ENCODE measurements around the gene FLYWCH1.

Gene FLYWCH1, protein sequence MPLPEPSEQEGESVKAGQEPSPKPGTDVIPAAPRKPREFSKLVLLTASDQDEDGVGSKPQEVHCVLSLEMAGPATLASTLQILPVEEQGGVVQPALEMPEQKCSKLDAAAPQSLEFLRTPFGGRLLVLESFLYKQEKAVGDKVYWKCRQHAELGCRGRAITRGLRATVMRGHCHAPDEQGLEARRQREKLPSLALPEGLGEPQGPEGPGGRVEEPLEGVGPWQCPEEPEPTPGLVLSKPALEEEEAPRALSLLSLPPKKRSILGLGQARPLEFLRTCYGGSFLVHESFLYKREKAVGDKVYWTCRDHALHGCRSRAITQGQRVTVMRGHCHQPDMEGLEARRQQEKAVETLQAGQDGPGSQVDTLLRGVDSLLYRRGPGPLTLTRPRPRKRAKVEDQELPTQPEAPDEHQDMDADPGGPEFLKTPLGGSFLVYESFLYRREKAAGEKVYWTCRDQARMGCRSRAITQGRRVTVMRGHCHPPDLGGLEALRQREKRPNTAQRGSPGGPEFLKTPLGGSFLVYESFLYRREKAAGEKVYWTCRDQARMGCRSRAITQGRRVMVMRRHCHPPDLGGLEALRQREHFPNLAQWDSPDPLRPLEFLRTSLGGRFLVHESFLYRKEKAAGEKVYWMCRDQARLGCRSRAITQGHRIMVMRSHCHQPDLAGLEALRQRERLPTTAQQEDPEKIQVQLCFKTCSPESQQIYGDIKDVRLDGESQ

DNA sequence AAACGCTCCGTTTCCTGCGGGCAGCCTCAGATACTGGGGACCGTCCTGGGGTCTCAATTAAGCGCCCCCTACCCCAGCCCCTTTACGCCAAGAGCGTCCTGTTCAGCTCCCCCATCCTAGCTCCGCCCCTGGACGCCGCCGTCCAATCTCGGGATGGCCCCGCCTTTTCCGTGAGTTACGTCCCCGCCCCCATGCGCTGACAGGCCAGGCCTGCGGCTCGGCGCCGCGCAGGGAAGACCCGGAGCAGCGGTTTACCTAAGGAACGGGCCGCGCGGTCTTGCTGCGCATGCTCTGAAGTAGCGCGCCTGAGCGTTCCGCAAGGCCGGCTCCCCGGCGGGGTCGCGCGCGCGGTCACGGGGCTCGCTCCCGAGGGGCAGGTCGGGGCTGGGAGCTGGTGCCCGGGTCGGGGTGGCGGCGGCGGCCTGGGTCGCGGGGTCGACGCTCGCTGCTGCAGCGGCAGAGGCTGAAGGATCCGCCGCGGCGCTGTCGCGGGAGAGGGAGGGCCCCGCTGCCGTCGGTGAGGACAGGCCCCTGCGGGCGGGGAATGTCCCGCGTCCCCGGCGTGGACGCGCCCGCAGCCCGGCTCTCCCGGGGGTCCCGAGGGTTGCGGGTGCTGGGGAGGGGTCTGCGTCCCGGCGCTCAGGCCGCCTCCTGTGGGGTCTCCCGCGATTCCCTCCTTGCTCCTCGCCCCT, at the start of gene FLYWCH1:
TSS of gene FLYWCH1 (plus strand) at position 294 of the 692 bp plus-strand sequence. CDS start 17,755 bp downstream, outside the sequence.
- DNase-seq, result peak; percentile 94

DNA sequence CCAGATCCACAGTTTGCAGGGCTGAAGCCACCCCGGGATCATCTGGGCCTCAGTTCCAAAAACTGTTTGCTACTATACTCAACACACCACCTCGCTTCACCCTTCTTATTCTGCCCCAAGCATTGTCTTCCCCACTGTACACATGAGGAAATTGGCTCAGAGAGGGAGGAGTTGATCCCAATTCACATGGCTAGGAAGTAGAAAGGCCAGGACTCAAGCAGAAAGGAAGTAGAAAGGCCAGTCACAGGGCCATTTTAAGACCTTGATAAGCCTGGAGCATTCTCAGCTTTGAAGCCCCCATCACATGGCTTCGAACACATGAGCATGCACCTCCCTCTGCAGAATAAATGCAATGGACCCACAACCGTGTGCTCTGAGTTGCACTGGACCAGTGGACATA, 46.1 kb upstream of the FLYWCH1 start:
- DNase-seq, result no peak

DNA sequence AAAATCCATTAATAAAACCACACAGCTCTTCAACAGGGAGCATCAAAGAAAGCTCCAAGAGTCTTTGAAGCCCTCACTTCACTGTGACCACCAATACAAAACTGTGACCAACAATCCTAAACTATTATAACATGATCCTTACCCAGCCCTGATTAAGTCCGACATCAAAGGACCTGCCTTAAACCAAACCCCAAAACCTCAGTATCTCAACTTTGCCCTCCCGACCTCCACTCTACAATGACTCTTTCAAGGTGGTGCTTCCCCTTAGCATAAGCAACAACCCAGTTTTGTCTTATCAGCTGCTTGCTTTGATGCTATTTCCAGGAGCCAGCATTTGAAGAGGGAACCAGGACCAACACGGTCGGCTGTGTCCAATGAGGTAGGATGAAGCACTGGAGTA, 45.3 kb upstream of the FLYWCH1 start:
- no peak for DNase-seq

DNA sequence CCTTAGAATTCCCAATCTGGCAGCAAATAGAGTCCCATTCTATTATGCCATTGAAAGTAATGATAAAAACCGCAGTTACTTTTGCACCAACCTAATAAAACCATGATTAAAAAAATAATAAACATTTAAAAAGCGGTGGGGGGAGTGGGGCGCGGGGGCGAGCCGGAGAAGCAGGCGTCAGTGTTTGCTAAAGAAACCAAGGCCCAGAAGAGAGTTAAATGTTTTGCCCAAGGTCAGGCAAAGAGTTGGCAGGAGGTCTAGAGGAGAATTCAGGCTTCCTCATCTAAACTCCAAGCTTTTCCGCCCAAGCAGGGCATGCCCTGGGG, 44.1 kb upstream of the FLYWCH1 start:
- DNase-seq, result no peak

DNA sequence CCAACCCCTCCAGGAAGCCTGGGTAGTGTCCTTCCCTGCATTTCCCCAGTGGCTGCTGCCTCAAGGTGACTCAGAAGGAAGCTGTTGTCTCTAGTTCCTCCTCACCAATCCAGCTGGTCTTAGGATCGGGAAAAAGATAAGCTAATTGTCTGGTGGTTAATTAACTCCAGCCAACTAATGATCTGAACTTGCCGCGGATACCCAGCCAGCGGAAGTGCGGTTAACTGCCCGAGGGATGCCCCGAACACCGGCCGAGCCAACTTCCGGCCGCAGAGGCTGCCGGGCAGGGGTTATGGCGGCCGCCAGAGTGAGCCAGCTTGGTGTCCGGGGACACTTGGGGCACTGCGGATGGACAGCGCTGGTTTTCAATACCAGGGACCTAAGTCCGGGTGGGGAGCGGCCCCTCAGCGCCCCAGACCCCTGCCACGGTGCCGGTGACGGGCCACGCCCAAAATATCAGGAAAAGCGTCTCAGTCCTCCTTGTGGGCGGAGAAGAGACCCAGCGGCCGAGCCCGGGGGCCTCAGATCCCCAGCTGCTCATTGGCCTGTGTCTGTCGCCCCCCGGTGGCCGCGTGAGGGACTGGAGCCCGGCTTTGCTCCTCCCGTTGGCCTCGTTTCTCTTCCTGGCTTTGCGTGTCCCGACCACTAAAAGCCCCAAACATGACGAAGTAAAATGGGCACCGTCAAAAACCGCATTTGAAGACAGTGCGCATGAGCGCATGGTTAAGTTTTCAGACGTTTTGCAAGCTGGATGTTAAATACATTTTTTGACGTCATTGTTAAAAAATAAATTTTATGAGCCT, 43.5 kb upstream of the FLYWCH1 start:
- peak; percentile 83 for DNase-seq

DNA sequence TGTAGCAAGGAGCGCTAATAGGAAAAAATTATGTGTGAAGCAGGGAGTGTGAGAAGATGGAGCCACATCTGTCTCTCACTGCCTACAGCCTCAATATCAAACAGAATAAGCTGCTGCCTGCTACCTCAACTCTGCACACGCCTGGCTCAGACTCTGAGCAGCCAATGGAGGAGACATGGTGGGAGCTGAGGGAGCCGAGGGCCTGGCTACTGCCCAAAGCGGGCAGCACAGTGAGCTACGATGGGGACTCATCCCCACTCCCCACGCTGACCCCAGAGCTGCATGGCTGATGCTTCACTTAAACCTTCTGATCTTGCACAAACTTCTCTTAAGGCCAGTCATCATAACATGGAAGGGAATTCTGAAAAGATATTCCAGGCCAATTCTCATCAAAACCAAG, 39.8 kb upstream of the FLYWCH1 start:
- no peak for DNase-seq

DNA sequence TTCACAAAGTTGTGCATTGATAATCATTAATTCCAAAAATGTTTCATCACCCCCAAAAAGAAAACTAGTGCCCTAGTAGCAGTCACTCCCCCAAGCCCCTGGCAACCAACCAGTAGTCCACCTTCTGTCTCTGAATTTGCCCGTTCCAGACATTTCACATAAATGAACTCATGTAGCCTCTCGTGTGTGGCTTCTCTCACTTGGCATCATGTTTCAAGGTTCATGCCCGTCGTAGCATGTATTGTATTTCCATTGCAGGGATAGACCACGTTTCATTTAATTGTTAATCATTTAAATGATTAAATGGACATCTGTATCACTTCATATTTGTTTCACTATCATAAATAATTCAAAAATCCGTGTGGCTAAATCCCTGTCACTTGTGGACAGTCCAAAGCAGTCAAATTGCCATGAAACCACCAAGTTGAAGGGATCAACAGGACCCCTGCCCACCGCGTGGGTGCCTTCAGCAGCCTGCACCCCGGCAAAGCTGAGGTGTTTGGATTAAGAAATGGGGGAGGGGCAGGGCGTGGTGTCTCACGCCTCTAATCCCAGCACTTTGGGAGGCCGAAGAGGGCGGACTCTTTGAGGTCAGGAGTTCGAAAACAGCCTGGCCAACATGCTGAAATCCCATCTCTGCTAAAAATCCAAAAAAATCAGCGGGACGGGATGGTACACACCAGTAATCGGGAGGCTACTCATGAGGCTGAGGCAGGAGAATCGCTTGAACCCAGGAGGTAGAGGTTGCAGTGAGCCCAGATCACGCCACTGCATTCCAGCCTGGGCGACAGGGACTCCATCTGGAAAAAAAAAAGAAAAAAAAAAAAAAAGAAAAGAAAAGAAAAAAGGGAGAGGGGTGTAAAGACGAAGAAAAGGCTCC, 37.5 kb upstream of the FLYWCH1 start:
- DNase-seq, result no peak

DNA sequence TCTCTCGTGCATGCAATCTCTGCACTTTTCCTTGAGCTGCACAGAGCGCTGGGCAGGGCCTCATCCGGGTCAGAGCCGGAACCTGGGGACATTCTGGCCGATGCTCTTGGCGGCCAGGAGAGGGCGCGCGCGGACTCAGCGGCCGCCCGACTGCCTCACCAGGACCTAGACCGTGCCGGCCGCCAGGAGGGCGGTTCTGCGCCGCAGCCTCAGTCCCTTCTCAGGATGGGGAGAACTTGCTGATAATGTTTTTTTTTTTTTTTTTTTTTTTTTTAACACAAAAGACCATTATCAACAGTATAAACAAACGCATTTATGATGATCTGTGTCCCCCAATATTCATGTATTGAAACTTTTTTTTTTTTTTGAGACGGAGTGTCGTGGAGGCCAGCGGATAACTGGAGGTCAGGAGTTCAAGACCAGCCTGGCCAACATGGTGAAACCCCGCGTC, 36.8 kb upstream of the FLYWCH1 start:
- DNase-seq, result peak; percentile 50

DNA sequence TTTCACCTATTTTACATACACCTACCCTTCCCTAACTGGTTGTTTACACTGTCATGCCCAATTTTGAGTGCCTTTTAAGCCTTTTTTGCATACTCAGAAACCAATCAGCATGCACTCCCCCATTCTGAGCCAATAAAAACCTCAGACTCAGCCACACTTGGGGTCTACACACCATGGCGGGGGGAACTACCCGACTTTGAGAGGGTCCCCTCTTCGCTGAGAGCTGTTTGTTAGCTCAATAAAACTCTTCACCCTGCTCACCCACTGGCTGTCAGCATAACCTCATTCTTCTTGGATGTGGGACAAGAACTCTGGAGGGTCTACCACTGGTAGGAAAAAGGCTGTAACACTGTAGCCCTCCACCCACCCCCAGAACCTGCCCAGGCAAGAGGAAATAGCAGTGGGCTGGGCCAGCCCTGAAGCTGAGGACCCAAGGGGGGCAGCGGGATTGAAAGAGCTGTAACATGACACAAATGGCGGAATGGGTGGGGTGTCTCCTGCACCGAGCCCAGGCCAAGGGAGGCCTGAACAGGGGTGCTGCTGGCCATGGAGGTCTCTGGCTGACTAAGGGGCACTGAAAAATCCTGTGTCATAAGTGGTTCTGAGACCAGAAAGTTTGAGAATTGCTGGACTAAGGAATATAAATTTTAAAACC, 31.8 kb upstream of the FLYWCH1 start:
- DNase-seq, result no peak

DNA sequence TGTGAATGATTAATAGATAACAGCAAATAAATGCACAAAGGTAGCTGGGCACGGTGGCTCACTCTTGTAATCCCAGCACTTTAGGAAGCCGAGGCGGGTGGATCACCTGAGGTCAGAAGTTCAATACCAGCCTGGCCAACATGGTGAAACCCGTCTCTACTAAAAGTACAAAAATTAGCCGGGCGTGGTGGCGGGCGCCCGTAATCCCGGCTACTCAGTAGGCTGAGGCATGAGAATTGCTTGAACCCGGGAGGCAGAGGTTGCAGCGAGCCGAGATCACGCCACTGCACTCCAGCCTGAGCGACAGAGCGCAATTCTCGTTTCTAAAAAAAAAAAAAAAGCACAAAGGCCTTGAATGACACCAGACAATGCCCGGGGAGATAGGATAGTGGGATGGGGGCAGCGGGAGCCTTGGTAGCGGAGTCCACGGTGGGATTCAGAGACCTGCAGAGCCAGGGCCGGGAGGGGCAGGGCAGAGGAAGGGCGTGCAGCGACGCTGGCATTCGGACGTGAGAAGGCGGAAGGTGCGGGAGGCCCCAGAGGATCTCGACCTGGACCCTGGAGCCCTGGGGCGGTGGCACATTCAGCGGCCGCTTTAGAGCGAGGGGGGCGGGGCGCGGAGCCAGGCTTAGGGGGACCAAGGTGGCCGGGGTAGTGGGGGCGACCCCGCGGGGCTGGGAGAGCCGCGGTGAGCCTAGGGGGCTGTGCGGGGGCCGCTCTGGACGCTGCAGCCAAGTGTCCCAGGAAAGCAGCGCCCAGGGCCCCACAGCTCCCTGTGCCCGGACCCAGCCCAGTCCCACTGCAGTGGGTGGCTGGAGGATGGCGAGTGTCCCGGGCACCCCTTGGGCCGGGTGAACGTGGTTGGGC, 29.7 kb upstream of the FLYWCH1 start:
- DNase-seq, result no peak

DNA sequence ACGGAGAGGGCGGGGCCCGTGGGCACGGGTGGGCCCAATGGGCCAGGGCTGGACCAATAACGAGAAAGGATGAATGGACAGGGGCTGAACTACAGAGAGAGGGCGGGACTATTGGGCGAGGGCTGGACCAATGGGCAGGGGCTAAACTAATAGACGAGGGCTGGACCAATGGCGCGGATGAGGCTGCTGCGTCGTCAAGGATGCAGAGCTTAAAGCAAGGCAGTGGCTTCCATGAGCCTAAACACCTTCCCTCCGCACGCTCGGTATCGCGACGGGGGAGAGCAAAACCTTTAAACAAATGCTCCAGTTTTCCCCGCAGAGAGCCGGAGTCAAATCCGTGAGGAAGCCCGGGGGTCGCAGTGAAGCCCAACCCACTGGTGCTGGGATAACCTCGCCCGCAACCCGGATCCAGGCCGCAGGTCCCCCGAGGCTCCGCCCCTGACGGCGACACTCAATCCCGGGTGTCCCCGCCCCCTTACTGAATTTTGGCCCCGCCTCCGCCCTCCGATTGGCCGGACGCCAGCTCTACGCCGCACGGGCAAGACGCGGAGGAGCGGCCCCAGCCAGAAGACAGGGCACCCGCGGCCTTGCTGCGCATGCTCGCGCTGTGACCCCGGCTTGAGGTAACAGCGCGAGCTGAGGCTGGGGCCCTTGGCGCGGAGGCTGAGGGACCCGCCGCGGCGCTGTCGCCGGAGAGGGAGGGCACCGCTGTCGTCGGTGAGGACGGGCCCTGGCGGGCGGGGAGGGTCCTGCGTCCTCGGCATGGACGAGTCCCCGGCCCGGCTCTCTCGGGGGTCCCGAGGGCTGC, 28.9 kb upstream of the FLYWCH1 start, which contains the start of gene FLYWCH2:
TSS of gene FLYWCH2 (plus strand) at position 566 of the 808 bp plus-strand sequence. CDS start 13,235 bp downstream, outside the sequence.
- DNase-seq, result peak; percentile 93

DNA sequence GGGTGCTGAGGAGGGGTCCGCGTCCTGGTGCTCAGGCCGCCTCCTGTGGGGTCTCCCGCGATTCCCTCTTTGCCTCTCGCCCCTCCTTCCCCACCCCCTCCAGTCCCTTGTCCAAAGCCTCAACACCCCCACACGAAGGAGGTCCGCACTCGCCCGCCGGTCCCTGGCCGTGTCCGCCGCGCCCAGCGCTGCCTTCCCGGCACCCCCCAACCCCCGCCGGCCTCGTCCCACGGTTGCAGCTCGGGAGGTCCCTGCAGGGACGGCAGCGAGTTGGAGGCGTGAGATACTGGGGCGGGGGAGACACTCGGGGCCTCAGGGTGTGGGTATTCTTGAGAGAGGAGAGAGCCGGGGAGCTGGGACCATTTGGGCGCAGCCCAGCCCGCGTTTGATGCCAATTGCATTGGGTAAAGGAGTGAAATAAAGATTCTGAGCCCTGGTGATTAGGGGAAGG, 28.2 kb upstream of the FLYWCH1 start:
- DNase-seq, result no peak

DNA sequence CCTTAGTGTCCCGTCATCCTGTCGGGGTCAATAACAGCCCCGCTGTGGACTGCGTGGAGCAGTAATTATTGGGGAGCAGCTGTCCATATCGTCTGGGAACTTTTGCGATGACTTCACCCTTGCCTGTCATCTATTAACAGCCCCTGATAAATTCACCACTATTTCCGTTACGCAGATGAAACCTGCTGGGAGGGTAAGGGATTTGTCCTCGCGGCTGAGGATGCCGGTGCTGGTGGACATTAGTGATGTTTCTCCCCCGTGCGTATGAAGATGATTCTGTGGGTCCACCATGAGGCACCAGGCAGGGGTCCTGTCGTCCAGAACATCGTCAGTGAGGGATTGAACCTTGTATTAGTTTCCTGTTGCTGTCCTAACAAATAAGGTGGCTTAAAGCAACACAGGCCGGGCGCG, 27.7 kb upstream of the FLYWCH1 start:
- DNase-seq, result no peak

DNA sequence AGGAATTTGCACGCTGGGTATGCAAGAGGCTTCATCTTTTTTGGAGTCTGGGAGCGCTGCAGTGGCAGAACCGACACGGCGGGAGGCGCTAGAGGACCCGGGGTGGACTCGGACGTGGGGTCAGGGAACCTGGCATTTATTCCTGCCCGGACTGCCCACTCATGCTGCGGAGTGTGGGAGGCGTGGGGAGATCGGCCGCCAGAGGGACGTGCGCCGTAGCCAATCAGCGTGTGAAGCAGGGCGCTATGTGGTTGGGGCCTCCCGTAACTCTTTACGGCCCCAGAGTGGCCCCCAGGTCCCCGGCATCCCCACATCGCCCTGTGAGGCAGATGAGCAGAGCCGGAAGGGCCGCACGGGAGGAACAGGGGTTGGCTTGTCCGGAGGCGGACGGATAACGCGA, 17.5 kb upstream of the FLYWCH1 start:
- no peak for DNase-seq

DNA sequence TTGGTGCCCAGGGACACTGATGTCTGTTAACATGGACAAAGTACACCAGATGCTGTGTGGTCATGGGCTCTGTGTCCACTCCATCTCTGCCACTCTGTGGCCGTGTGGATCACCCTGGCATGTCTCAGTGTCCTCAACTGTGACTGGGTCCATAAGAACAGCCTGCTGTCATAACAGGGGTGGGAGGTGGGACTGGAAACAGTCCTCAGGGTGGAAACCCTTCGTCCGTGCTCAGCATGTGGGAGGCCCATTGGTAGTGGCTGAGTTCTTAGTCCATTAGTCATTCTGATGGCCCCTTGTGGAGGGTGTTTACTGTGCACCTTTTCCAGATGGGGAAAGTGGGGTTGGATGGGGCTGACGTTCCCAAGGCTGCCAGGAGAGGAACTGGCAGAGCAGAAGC, 15.9 kb upstream of the FLYWCH1 start:
- no peak for DNase-seq

DNA sequence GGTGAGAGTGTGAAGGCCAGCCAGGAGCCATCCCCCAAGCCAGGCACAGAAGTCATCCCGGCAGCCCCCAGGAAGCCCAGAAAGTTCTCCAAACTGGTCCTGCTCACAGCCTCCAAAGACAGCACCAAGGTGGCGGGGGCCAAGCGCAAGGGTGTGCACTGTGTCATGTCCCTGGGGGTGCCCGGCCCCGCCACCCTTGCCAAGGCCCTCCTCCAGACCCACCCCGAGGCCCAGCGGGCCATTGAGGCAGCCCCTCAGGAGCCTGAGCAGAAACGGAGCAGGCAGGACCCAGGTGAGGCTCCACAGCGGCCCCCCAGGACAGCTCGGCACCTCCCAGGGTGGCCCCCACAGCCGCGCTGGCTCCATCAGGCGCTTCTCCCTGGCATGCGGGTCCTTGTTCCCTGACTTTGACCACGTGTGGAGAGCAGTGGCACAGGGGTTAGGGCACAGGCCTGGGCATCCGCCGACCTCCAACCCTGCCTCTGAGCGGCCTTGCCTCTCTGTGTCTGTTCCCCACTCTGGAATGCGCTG, 15.2 kb upstream of the FLYWCH1 start:
- no peak for DNase-seq

DNA sequence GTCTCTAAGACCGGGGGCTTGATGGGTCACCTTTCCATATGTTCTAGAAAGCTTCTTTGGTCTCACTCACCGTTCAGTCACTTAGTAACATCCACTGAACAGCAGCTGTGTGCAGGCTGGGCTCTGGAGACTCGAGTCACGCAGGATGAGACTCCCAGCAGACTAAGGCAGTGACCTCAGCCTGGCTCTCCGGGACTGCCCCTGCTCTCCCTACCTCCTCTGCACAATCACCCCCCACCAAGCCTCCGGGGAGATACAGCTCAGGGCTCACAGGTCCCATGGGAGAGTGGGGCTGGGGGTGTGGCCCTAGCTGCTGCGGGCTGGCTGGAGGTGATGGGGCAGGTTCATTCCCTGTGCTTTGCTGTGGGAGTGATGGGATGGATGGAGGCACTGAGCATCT, 14.6 kb upstream of the FLYWCH1 start:
- no peak for DNase-seq

DNA sequence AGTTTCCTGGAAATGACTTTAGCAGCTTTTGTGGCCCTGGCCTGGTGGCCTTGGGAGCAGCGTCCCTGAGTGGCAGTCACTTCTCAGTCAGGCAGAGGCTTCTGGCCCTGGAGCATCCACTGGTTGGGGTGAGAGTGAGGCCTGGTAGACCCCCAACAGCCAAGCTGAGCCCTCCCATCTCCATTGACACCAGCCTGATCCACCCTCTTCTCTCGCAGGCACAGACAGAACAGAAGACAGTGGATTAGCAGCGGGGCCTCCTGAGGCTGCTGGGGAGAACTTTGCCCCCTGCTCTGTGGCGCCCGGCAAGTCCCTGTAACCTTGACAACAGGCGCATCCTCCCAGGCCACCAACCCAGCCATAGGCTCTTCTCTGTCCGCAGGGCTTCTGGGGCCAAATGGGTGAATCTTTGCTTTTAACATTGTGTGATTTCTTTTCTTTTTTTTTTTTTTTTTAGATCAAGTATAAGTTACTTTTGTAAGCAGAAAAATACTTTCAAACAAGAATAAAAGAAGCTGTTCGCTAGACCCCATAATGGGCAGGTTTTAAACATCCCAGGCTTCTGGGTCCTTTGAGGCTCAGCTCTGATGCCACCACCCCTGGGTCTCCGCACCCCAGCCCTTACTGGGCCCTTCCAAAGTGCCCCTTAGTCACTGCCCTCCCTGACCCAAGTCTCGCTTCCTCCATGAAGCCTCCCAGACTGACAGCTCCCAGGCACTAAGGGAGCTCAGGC, 12.7 kb upstream of the FLYWCH1 start:
- DNase-seq, result no peak
